Measurements from ENCODE around the gene AMOTL1.
"Not testable (repeated sequence)": the region's sequence is repeated elsewhere in the genome, so short reads cannot be mapped to it uniquely, and the experiment has no call there.

AMOTL1 gene

DNA sequence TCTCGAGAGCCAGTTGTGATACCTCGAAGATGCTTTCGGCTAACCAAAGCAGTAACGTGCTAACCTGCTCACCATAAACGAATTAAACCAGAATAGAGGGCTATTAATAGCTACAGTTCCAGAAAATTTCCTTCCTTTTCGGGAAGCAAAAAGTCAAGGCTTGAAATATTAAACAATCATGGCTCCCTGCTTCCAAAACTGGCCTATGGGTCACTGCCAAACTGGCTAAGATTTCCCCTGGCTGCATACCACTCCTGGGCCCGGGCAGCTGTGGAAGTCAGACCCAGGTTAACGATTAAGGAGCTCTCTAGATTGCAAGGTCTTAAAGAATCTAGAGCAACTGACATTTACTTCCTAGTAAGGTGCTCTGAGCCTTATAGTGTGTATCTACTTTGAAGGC is 1.7 kb downstream of the AMOTL1 start:
- DNase-seq (ENCODE audit: low read depth in 4 of 4, low spot score in 1 of 4), result no peak

DNA sequence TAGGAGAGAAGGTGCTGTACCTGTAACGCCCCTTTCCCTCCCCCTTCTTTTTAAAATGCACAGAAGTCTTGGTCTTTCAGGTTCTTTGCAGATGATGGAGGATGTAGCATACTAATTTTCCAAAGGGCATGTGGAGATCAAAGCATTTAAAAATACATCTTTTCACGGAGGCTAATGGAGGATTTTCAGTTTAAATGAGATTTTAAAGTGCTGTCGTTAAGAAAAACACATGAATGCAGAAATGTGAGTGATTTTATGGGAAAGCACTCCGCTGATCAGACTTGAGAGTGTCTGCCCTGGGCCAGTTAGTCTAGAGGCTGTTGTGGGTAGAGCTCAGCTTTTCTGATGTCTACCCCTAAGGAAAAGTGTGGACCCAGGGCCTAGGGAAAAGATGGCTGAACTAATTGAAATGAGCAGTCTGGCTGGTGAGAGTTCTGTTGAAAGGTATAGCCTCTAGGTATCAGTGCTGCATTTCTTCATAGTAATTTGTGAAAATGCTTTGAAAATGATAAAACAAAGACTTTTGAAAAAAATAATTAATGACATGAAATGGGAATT is 2.5 kb downstream of the AMOTL1 start:
- DNase-seq (ENCODE audit: low read depth in 4 of 4, low spot score in 1 of 4), result no peak

DNA sequence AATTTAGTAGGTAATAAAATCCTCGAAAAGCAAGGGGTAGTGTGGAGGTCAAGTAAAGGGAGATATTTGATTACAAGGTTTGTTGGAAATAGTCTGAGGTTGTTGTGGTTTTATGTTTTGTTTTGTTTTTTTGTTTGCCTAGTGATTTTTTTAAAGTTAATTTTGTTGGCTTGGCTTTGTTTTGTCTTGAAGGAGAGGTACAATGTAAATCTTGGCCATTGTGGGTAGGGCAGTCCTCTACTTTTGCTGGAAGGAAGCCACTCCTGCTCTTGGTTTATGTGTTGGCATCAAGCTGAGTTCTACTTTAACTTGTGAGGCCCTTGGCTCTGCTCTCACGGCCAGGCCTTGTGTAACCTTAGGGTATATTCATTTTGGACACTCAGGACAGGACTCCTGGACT is 3.2 kb downstream of the AMOTL1 start:
- no peak for DNase-seq (ENCODE audit: low read depth in 4 of 4, low spot score in 1 of 4)

DNA sequence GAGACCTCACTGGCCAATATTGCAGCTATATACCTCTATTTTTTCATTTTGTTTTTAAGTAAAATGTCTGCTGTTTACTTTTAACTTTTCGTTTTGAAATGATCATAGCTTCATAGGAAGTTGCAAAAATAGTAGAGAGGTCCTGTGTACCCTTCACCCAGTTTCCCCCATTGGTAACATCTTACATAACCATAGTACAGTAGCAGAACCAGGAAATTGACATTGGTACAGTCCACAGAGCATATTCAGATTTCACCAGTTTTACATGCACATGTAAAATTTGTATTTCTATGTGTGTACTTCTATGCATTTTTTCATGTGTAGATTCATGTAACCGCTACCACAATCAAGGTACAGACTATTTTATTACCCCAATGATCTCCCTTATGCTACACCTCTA is 3.8 kb downstream of the AMOTL1 start:
- no peak for DNase-seq (ENCODE audit: low read depth in 4 of 4, low spot score in 1 of 4)

DNA sequence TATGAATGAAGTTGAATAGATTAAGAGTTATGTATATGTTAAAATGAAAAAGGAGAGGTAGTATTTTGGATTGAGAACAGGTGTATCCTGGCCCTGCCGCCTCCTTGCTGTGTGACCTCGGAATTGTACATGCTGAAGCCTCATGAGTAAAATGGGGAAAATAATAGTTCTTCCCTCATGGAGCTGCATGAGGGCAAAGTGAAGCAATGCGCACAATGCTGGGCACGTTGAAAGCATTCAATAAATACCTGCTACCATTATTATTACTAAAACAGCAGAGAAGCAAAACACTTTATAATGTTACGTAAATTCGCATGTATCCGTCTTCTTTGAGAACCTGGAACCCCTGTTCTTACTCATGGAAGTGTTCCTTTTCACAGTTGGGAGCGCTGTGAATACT is 5.7 kb downstream of the AMOTL1 start:
- no peak for DNase-seq (ENCODE audit: low read depth in 4 of 4, low spot score in 1 of 4)

DNA sequence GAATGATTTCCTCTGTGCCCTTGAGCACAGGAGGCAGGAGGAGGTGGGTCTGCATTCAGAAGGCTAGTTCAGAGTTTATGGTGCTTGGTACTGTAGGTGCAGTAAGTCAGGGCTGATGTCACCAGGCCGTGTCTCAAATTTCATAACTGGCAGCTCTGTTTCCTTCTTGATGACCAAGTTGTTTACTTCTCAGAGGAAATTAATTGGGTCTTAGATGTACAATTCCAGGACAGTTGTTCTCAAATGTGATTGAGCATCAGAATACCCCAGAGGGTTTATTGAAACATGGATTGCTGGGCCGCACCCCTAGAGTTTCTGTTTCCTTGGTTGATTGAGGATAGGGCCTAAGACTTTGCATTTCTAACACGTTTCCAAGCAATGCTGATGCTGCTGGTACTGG is 6.2 kb downstream of the AMOTL1 start:
- no peak for DNase-seq (ENCODE audit: low read depth in 4 of 4, low spot score in 1 of 4)

DNA sequence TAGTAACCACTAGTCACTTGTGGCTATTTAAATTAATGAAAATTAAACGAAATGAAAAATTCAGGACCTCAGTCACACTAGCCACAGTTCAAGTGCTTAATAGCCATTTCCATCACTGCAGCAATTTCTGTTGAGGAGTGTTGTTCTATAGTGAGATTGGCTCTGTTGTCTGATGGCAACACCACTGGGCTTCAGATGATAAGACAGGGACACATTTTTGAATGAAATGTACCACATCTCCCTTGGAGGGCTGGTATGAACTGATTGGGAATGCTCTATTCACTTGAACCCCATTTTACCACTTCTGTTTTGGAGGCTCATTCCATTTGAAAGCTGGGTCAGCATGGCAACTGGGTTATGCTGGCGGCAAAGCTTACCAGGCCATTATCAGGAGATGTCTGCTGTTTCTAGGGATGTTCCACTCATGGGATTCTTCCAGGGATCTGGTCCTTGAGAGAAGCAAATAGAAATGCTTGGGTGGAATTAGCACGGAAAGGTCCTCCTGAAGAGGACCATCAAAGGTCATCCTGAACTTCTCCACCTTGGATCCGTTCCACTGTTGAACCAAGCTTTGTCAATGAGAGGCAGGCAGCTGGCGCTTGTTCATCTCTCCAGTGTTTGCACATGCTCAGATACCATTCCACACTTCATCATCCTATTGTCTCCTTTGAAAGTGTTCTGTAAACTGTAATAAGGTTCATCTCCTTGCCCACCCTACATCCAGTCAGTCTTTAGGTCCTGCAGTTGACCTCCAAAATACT is 7.6 kb downstream of the AMOTL1 start:
- DNase-seq (ENCODE audit: low read depth in 4 of 4, low spot score in 1 of 4), result no peak

DNA sequence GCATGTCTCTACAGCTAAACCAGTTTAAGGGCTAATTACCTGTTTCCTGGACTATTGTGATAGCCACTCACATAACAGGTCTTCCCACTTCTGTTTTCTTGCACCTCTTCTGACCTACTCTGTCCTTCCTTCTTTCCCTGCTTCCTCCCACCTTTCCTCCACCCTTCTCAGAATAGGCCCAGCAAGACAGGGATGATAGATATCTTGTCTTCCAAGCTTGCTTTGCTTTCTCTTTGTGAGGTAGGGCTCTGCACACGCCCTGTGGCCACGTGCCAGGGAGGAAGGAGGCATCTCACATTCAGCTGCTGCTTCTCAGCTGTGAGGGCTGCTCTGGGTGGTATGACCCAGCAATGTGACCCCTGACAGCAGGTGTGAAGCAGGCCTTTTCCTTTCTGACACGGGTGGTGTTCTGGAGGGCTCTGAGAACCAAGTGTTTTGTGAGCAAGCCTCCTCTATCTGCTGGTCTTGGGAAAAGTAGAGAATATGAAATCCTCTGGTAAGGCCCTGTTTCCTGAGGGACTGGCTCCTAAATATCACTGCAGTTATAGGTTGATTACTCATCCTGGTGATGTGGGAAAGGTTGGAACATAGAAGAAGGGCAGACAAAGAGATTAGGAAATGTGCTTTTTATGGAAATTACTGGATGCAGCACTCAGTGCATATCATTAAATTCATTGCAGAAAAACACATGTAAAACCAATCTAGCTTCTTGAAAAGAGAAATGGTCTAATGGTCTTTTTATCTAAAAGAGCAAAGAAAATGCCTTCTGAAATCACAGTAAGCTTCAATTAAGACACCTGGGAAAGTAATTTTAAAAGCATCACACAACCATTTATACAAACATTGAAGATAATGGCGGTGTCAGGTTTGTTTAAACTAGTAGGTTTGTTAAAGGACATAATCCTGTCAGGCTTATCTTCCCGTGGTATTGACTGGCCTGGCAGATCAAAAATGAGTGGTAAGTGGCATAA is 8.5 kb downstream of the AMOTL1 start:
- DNase-seq (ENCODE audit: low read depth in 4 of 4, low spot score in 1 of 4), result no peak

DNA sequence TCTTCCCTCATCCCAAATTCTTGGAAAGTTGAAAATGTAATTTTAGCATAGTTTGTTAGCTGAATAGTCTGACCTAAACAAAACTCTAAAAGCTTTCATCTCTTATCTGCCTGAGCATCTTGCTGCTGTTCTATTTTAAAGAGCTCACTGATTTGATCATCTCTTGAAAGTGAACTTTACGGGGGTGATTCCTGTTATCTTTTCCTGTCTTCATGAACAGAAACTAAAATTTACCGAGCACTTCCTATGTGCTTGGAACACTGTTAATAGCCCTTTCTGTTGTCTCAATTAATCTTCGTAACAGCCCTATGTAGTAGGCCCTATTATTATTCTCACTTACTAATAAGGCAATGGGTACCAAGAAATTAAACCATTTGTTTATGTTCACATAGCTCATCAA is 12.3 kb downstream of the AMOTL1 start:
- no peak for DNase-seq (ENCODE audit: low read depth in 4 of 4, low spot score in 1 of 4)

DNA sequence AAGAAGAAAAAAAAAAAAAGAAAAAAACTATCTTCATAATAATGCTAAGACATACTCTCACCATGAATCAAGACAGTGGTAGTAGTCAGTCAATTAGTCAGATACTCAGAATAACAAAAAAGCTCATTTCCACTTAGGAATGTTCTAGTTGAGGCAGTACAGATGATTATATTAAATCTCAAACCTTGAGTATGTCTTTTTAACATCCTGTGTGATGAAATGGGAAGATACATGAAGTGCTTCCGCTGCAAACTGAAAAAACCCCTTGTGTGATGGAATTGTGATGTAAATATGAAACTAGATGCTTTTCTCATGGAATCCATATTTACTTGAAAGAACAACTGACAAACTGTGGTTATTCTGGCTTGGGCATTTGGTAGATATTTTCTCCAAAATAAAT is 13.7 kb downstream of the AMOTL1 start:
- DNase-seq (ENCODE audit: low read depth in 4 of 4, low spot score in 1 of 4), result no peak

DNA sequence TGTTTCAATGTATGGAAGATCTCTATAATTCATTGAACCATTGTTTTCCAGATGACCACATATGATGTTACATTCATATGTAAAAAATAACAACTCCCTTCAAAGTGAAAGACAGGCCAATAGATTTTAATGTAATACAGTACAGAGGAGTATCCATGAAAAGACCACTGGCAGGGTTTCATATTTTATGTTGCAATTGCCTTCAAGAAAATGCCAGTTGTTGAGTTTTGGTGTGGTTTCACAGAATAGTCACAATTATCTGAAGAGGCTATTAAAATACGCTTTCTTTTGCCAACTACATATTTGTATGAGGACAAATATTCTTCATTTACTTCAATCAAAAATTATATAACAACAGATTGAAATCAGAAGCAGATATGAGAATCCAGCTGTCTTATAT is 14.3 kb downstream of the AMOTL1 start:
- no peak for DNase-seq (ENCODE audit: low read depth in 4 of 4, low spot score in 1 of 4)

DNA sequence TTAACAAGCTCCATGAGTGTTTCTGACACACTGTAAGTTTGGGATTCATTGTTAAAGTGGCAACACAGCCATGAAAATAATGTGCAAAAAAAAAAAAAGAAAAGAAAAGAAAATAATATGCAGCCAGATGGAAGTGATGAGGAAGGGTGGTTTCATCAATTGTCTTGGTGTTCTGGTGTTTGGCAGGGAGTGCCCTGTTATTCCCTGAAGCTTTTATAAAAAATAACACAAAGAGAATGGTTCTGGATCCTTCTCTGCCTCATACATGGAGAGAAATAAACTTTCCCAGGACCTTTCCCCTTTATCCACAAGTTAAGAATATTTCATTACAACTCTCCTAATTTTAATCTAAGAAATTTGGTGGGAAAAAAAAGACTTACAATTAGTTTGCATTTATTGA is 16.7 kb downstream of the AMOTL1 start:
- DNase-seq (ENCODE audit: low read depth in 4 of 4, low spot score in 1 of 4), result no peak

DNA sequence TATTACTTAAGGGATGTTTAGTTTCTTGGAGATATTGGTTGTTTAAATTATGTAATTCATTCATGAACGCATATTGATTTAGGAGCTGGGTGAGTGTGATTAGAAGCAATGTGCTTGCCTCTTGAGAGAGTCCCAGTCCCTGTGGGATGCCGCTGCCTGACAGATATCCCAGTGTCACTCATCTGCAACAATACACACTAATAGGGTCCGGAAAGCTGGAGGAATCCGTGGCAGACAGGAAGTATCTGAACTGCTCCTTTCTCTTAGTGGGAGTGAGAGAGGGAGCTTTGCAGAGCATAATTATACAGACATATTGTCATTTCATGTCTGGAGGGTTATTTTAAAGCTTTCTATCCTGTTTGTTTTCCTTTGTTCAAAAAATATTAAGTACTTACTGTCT is 17.4 kb downstream of the AMOTL1 start:
- DNase-seq (ENCODE audit: low read depth in 4 of 4, low spot score in 1 of 4), result no peak

DNA sequence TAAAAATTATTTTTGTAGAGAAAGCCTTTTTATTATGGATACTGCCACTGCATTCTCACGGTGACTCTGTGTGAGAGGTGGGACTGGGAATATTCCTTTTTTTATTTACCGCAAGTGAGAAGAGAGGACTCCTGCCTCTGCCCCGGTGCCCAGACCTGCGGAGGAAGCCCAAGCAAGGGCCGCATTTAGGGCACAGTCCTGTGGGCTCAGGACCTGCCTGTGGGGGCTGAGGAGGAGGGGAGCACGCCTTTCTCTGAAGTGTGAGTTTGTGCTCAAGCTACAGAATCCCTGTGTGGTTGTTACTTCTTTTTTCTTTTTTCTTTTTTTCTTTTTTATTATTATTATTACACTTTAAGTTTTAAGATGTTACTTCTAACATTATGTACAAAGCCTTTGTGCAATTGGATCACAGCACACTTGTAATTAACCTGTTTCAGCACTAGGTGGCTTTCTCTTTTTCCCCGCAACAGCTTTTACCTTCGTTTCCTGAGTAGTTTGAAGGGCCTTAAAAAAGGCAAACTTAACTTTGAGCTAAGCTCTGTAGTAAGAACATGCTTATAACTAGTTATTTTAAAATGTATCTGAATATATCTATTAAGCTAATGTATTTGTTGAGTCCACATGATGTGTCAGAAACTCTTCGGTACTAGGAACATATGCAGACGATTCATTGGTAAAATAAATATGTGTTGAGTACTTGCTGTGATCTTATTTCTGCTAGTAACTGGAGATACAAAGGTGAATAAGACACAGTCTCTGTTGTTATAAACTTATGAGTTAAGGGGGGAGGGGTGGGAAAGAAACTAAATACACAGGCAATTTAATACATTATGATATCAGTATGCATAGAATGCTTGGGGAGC is 18.3 kb downstream of the AMOTL1 start:
- DNase-seq (ENCODE audit: low read depth in 4 of 4, low spot score in 1 of 4), result no peak

DNA sequence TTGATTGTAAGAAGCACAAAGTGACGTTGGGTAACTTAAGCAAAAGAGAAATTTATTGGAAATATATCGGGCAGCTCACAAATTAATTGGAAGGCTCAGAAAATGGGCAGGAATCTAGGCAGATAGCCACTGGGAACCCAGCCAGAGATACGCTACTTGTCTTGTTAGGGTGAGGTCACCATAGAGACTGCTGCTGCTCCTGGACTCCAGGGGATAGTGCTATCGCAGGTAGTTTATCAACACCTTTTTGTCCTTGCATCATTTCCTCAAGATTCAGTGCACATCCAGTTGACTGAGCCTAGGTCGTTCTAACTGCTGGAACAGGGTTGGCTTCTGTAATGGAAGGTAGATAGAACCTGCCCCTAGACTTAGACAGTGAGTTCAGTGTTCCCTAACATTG is 19.6 kb downstream of the AMOTL1 start:
- no peak for DNase-seq (ENCODE audit: low read depth in 4 of 4, low spot score in 1 of 4)

DNA sequence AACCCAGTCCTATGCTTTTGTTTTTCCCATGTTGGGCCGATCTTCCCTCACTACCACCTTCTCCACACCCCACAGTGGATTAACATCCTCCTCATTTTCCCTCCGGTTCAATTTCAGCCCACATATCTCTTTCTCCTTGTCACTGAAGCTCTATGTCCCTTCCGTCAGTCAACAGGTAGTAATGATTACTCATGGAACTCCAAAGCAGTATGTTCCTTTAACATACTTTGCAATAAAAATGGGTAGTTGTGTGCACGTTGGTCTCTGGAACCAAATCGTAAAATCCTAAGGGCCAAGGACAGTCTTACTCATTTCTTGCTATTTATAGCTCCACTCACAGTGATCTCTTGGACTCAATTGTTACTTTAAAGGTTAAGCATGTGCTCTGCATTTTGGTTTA is 20.2 kb downstream of the AMOTL1 start:
- no peak for DNase-seq (ENCODE audit: low read depth in 4 of 4, low spot score in 1 of 4)

DNA sequence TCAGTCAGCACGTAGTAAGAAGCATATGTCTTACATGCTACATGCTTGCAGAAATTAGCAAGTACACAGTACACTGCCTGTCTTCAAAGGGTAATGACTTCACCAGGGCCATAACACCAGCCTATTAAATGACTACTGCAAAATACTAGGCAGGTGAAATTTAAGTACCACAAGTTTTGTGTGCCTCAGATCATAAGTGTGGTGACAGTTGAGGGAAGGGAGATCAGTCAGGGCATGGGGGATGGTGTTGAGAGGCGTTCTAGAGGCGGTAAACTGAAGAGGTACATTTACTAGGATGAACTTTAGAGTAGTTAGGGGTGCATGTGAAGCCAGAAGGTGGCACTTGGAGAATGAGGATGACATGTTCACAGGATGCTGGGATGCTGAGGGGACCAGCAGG is 22.0 kb downstream of the AMOTL1 start:
- DNase-seq (ENCODE audit: low read depth in 4 of 4, low spot score in 1 of 4), result no peak

DNA sequence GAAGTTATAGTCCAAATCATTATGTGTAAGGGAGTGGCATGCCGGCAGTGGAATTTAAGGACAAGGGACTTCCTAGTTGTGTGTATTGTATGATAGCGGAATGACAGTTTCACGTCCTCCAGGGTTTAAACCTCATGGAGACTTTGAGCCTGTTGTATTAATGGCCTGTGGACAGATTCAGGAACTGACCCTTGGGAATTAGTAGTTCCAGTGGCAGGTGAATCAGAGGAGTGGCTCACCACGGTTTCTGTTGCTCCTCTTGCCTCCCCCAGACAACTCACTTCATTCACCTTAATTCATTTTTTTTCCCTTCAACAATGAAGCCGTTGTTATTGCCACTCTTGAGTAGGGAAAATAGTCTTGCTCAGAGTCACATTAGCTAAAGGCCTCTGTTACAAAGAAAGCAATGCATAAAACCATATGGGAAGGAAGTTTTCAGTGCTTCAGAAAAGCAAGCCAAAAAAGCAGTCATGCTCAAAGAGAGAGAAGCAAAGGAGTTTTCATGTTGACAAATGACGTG is 22.6 kb downstream of the AMOTL1 start:
- DNase-seq (ENCODE audit: low read depth in 4 of 4, low spot score in 1 of 4), result no peak

DNA sequence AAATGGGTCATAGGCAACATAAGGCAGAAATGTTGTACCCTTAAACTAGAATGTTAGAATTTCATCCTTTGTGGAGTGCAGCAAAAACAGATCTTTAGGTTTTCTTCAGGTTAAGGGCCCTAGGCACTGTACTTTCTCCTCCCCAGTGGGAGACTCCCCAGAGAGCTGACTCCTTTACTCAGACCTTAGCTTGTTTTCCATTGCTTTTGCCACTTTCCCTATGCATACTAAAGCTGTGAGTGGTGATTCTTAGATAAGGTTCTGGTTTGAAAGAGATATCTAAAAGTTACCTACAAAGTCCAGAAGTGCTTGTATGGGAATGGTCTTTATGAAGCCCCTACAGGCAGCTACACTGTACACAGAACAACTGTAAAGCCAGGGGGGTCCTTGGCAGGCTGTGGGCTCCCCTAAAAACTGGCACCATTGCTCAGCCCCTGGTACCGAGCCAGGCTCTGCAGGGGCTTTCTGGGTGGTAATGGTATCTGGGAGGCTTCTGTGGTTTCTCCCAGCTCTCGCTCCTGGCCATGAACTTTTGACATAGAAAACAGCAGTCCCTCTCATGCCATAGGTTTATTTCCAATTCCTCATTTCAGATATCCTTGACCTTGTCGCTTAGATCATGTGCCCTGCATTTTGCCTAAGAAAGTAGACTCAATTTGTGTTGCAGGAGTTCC is 23.2 kb downstream of the AMOTL1 start:
- DNase-seq (ENCODE audit: low read depth in 4 of 4, low spot score in 1 of 4), result no peak

DNA sequence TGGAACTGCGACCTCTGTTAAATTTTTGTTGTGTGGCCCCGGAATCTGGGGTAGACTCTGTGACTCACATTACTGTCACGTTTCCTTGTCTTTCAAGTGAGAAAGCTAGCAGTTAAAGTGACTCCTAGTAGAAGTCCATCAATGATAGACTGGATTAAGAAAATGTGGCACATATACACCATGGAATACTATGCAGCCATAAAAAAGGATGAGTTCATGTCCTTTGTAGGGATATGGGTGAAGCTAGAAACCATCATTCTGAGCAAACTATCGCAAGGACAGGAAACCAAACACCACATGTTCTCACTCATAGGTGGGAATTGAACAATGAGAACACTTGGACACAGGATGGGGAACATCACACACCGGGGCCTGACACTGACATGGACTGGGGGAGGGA is 23.8 kb downstream of the AMOTL1 start:
- not testable (repeated sequence) for DNase-seq (ENCODE audit: low read depth in 4 of 4, low spot score in 1 of 4)
